ENCODE data around the gene BFSP1. TPM values are rescaled to one million over a fixed set of nuclear protein-coding genes. Genes with fewer than 3 reads are reported as not detected.

The BFSP1 gene
- 1.3 TPM for total RNA-seq

- DNase-seq = peak; percentile 39
These were observed at the start of gene BFSP1 for GRCh38 chr20:17530716-17531664. TSS of gene BFSP1 (minus strand) at chr20:17531379. CDS start at chr20:17531329, 50 bp downstream.

- no peak for DNase-seq
These were observed 49.7 kb upstream of the BFSP1 start for GRCh38 chr20:17580895-17581294.

- no peak for DNase-seq
These were observed 48.3 kb upstream of the BFSP1 start for GRCh38 chr20:17579369-17580039.

- DNase-seq = no peak
These were observed 45.0 kb upstream of the BFSP1 start for GRCh38 chr20:17576215-17576614.

- DNase-seq = no peak
These were observed 42.3 kb upstream of the BFSP1 start for GRCh38 chr20:17573463-17573862.

DNA sequence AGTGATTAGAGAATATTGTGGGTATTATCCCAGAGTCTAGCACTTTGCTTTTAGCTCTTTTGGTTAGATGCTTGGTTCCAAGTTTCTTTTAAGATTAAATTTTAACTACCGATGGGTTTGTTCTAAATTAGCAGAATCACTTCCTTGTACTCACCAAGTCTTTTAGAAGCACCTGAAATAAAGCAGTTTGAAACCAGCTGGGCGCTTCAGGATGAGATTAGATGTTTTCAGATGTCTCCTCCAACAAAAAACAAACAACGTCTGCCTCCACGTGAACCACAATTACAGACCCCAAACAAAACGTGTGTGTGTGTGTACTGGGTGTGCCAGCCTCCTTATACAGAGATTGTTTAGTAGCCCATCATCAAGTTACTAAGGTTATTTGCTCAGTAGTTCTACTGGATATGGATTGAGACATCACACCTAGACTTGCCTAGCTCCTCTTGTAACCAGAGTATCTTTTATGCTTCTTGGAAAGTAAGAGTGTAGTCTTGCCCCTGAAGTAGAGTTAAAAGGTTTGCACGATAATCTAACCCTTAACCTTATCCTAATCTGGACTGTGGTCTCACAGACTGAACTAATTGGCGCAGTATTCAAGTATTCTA lies 41.0 kb upstream of the BFSP1 start:
- no peak for DNase-seq

- DNase-seq = no peak
These were observed 40.0 kb upstream of the BFSP1 start for GRCh38 chr20:17571153-17571527.

- DNase-seq = peak; percentile 65
These were observed 39.4 kb upstream of the BFSP1 start for GRCh38 chr20:17570347-17571152.

GRCh38 chr20:17569616-17570346 lies 38.6 kb upstream of the BFSP1 start, which contains the start of gene DSTN:
TSS of gene DSTN (plus strand) at chr20:17570075. CDS start at chr20:17570209, 134 bp downstream.
- DNase-seq = peak; percentile 88

DNA sequence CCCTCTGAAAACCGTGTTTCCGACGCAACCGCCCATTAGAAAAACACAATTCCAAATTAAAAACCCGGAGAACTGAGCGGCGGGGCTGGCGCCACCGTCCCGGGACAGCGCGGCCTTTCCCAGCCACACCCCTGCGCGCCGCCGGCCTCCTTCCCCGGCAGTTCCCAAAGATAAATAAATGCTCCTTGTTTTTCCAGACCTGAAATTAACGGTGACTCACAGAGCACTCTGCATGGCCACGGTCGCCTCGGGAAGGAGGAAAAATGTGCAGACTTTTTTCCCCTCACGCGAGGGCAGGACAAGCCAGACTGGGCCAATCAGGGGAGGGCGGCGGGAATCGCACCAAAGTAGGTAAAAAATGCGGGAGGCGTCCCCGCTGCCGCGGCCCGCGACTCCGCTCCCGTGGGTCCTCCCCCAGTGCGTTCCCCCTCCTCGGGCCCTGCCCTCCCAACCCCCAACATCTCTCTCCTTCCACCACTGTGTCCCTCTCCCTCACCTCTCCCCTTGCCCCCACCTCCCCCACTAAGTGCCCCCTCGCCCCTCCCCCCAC lies 37.9 kb upstream of the BFSP1 start:
- peak; percentile 72 for DNase-seq

DNA sequence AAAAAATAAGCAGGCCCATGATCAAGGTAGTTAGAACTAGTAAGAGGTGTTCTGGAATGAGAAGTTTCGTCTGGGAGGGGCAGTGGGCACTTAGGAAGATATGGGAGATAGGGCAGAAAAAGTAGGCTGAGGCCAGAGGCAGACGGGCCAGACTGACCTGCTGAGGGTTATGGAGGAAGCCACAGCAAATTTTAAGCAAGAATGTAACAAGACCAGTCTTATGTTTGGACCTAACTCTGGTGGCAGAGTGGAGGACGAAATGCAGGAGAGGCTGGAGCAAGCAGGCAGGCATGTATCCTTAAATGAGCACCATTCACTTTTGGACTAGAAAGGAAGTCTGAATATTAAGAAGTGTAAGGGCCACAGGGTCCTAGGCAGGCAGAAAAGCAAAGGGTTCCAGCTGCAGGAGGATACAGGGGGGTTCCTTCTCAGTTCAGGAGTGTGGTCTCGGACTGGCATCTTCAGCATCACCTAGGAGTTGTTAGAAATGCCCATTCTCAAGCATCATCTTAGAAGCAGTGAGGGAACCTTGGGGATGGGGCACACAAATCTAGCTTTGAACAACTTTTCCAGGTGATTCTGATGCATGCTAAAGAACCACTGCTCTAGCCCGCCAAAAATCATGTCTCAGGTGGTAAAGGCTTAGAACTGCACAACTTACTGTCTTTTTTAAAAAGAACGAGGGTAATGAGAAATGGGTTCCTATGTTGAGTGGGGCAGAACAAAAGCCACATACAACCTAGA lies 37.0 kb upstream of the BFSP1 start:
- no peak for DNase-seq

DNA sequence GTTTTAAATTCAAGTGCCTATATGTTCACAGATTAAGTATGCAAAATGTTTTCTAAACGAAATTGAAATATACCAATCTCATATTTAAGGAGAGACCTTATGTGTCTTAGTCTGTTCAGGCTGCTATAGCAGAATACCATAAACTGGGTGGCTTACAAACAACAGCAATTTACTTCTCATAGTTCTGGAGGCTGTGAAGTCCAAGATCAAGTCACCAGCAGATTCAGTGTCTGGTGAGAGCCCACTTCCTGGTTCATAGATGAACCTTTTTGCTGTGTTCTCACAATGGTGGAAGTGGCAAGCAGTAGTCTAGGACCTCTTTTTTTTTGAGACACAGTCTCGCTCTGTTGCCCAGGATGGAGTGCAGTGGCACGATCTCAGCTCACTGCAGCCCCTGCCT lies 35.2 kb upstream of the BFSP1 start:
- DNase-seq = no peak

DNA sequence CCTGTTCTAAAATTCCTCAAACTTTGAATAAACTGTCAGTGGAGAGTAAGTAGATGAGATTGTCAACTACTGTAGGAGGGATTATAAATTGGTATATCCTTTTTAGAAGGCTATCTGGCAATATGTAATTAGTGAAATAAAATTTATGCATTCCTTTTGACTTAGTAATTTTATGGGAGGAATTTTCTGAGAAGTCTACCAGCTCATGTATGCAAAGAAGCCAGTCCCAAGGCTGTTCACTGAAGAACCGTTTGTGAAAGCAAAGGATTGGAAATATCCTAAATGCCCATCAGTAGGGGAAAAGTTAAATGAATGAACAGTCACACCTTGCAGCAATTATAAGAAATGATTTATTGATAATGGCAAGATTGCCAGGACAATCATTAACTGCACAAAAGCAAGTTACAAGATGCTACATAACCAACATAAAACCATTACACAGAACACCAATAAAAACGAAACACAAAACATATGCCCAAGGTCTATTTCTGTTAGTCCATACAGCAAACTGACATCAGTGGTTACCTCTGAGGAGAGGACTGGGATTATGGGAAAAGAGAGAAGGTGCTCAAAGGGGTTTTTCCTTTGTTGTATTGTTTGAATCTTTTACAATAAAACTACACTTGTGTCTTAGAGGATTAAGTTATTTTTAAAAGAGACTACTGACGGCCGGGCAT lies 34.1 kb upstream of the BFSP1 start:
- DNase-seq = no peak

GRCh38 chr20:17562804-17563305 lies 31.7 kb upstream of the BFSP1 start:
- no peak for DNase-seq

DNA sequence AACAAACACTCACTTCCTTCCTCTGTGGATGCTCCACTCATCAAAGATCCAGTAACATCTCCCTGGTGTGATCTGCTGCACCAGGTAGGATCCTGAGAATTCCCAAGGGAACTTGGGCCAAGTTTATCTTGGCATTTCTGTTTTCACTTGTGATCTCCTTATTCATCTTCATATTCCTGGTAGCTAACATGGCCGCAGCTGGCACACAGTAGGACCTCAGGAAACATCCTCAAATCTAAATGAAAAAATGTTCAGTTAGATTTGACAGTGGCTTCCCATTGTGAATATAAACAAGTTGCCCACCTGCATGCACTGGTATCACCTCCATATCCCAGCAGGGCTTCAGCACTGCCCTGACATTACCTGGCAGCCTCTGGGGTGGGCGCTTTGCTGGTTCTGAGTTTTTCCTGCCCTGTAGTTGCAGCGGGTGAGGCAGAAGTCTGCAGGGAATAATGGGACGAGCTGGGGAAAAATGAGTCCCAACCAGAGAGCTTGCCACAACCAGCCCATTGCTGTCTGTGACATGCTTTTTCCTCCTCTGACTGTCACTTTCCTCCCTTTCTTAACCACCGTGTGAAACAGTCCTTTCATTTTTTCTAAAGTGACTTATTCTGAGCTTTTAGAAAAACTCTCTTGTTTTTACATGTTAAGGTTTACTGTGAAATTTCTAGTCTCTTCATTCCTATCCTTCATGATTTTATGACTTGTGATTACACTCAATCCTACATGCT lies 29.3 kb upstream of the BFSP1 start:
- DNase-seq = no peak

DNA sequence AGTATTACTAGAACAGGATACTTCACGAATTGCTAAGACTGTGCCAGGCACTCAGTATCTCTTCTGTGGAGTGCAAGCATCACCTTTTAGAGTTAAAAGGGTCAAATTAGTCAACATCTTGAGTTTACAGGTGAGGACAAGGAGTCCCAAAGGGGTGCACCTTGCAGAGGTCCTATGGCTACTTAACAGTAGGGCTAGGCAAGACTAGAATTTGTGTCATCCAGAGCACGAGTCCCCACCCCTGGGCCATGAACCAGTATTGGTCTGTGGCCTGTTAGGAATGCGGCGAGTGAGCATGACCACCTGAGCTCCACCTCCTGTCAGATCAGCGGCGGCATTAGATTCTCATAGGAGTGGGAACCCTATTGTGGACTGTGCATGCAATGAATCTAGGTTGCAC lies 28.2 kb upstream of the BFSP1 start:
- no peak for DNase-seq

DNA sequence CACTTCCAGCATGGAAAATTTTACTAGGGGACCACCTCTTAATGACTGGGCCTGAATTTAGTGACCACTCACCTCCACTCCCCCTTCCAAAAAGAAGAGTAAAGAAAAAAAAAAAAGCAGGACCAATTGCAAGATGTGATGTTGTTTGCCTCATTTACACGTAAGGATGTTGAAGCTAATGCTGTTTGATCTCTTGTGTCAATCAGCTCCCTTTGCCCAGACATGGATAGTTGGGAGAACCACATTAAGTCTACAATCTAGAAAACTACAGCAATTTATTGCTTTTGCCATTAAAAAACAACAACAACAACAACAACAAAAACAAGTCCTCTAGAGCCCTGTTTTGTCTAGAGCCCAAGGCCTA lies 27.7 kb upstream of the BFSP1 start:
- no peak for DNase-seq

- DNase-seq = peak; percentile 76
These were observed 27.2 kb upstream of the BFSP1 start for GRCh38 chr20:17558154-17558940.
